Chondrocyte (in vitro differentiated cells): ENCODE results near the gene TM4SF4. TPM values are rescaled to one million over a fixed set of nuclear protein-coding genes. Genes with fewer than 3 reads are reported as not detected.

ENCODE experiments used
- DNase-seq: peaks from one replicate; pipeline ENCODE4 v3.0.0; 2021; ENCODE audit warnings: mixed read lengths, low spot score
- H3K27ac Mint-ChIP-seq: one replicate; pipeline ENCODE4 v1.8.0; 2021; ENCODE audit warnings: mild to moderate bottlenecking, moderate library complexity, mixed read lengths; ENCODE audit not compliant: unreplicated experiment
- H3K27me3 Mint-ChIP-seq: 2 replicates; pipeline ENCODE4 v1.8.0; 2021; ENCODE audit warnings: low read depth, mixed read lengths
- H3K36me3 Mint-ChIP-seq: 2 replicates; pipeline ENCODE4 v1.8.0; 2021; ENCODE audit warnings: low read depth, mixed read lengths
- H3K4me1 Mint-ChIP-seq: 2 replicates; pipeline ENCODE4 v1.8.0; 2021; ENCODE audit warnings: low read depth, mild to moderate bottlenecking, mixed read lengths
- H3K4me3 Mint-ChIP-seq: one replicate; pipeline ENCODE4 v1.8.0; 2021; ENCODE audit warnings: mild to moderate bottlenecking, moderate library complexity, mixed read lengths; ENCODE audit not compliant: unreplicated experiment
- H3K9me3 Mint-ChIP-seq: 2 replicates; pipeline ENCODE4 v1.8.0; 2021; ENCODE audit warnings: low read depth, mixed read lengths
- CTCF ChIP-seq: fragments of 200-600 bp; sonication (generic); IDR thresholded peaks from 2 replicates; pipeline ENCODE4 v1.5.0; 2021; ENCODE audit warnings: antibody characterized with exemption, mild to moderate bottlenecking, moderate library complexity
- total RNA-seq: library from RNA; stranded (reverse); gene quantifications from 3 replicates; pipeline ENCODE4 v1.2.1, GENCODE V29; 2021

The TM4SF4 gene
- total RNA-seq, 1 donor from 2014 or later, result not detected

- no peak for TF ChIP-seq CTCF
- no peak for DNase-seq
- H3K9me3 Mint-ChIP-seq, result no peaks in the 10 kb centered on the region
- no peak overlapping the region for H3K27ac Mint-ChIP-seq
- H3K27me3 Mint-ChIP-seq, result no peaks in the 10 kb centered on the region
- peaks cover 20% of the 10 kb centered on the region for H3K4me1 Mint-ChIP-seq
- H3K36me3 Mint-ChIP-seq, result no peaks in the 10 kb centered on the region
- no peak overlapping the region for H3K4me3 Mint-ChIP-seq
Measured at GRCh38 chr3:149497966-149498670, 23.6 kb downstream of the TM4SF4 start.

- H3K4me3 Mint-ChIP-seq, result no peak overlapping the region
- no peak for DNase-seq
Measured at GRCh38 chr3:149501524-149501923, 27.0 kb downstream of the TM4SF4 start.

GRCh38 chr3:149502438-149502837 lies 27.9 kb downstream of the TM4SF4 start:
- H3K4me1 Mint-ChIP-seq, result peaks cover 28% of the 10 kb centered on the region
- DNase-seq, result no peak
- no peaks in the 10 kb centered on the region for H3K36me3 Mint-ChIP-seq
- H3K27ac Mint-ChIP-seq, result peak overlapping the region; percentile 17
- no peaks in the 10 kb centered on the region for H3K27me3 Mint-ChIP-seq
- no peak for TF ChIP-seq CTCF
- H3K4me3 Mint-ChIP-seq, result no peak overlapping the region
- no peaks in the 10 kb centered on the region for H3K9me3 Mint-ChIP-seq

More at GRCh38 chr3:149501524-149501923, 27.0 kb downstream of the TM4SF4 start:
- H3K27me3 Mint-ChIP-seq, result no peaks in the 10 kb centered on the region
- no peaks in the 10 kb centered on the region for H3K36me3 Mint-ChIP-seq
- TF ChIP-seq CTCF, result no peak
- no peaks in the 10 kb centered on the region for H3K9me3 Mint-ChIP-seq
- H3K27ac Mint-ChIP-seq, result peak overlapping the region; percentile 74
- peaks cover 19% of the 10 kb centered on the region for H3K4me1 Mint-ChIP-seq

- DNase-seq, result no peak
Measured at GRCh38 chr3:149506540-149506939, 32.0 kb downstream of the TM4SF4 start.

GRCh38 chr3:149506965-149507364 lies 32.5 kb downstream of the TM4SF4 start:
- peak overlapping the region; percentile 5 for H3K4me3 Mint-ChIP-seq
- no peak for DNase-seq
- no peaks in the 10 kb centered on the region for H3K9me3 Mint-ChIP-seq
- no peaks in the 10 kb centered on the region for H3K27me3 Mint-ChIP-seq
- peak overlapping the region; percentile 83 for H3K27ac Mint-ChIP-seq
- peaks cover 26% of the 10 kb centered on the region for H3K4me1 Mint-ChIP-seq
- TF ChIP-seq CTCF, result no peak
- no peaks in the 10 kb centered on the region for H3K36me3 Mint-ChIP-seq

More at GRCh38 chr3:149506540-149506939, 32.0 kb downstream of the TM4SF4 start:
- no peak for TF ChIP-seq CTCF
- Mint-ChIP-seq H3K27ac (peak overlapping the region; percentile 83), H3K4me3 (no peak overlapping the region), H3K4me1 (peaks cover 30% of the 10 kb centered on the region), H3K9me3 (no peaks in the 10 kb centered on the region), H3K27me3 (no peaks in the 10 kb centered on the region), H3K36me3 (no peaks in the 10 kb centered on the region)
